ACC112 (cell line): ENCODE measurements around the gene C19orf47.

Source experiments
- H2AFZ ChIP-seq: fragments of 200-600 bp; sonication (generic); one replicate; pipeline ENCODE4 v1.6.0; 2017; ENCODE audit warnings: antibody characterized with exemption, low read length; ENCODE audit not compliant: unreplicated experiment
- H3K27ac ChIP-seq: fragments of 200-600 bp; sonication (generic); 2 replicates; pipeline ENCODE4 v1.5.1; 2014; ENCODE audit warnings: low read depth, mild to moderate bottlenecking, antibody characterized with exemption, low read length, moderate library complexity
- H3K27me3 ChIP-seq: fragments of 200-600 bp; sonication (generic); 2 replicates; pipeline ENCODE4 v1.6.1; 2014; ENCODE audit warnings: mild to moderate bottlenecking, antibody characterized with exemption, low read length, moderate library complexity, mixed read lengths; ENCODE audit not compliant: insufficient read depth
- H3K36me3 ChIP-seq: fragments of 200-600 bp; sonication (generic); 2 replicates; pipeline ENCODE4 v1.6.1; 2016; ENCODE audit warnings: mild to moderate bottlenecking, antibody characterized with exemption, low read length, moderate library complexity, mixed read lengths; ENCODE audit not compliant: insufficient read depth
- H3K4me1 ChIP-seq: fragments of 200-600 bp; sonication (generic); one replicate; pipeline ENCODE4 v1.6.1; 2016; ENCODE audit warnings: low read length, mixed read lengths; ENCODE audit not compliant: insufficient read depth, unreplicated experiment, control insufficient read depth
- H3K4me3 ChIP-seq: fragments of 200-600 bp; sonication (generic); 2 replicates; pipeline ENCODE4 v1.5.1; 2014; ENCODE audit warnings: mild to moderate bottlenecking, low read depth, low read length
- H3K79me2 ChIP-seq: fragments of 200-600 bp; sonication (generic); one replicate; pipeline ENCODE4 v1.6.0; 2016; ENCODE audit warnings: low read length; ENCODE audit not compliant: control insufficient read depth, unreplicated experiment, insufficient read depth

C19orf47 gene

GRCh38 chr19:40348125-40348913 lies at the start of gene C19orf47, which contains the start of gene PLD3:
Gene C19orf47 (minus strand): TSS chr19:40348397. CDS start chr19:40341857, 6,540 bp downstream.
Gene PLD3 (plus strand): TSS chr19:40348695. CDS start chr19:40366484, 17,789 bp downstream.
- peak within 1 kb of the TSS; percentile 91 for H3K4me3 ChIP-seq
- no peaks in the 10 kb centered on the region for H3K27me3 ChIP-seq
- peak within 1 kb of the TSS; percentile 35 for H3K27ac ChIP-seq
- peaks cover 3% of the 10 kb centered on the region for H3K4me1 ChIP-seq
- H3K79me2 ChIP-seq: peaks cover 31% of the 10 kb centered on the region
- H2AFZ ChIP-seq: peak within 1 kb of the TSS; percentile 53
- no peaks in the 10 kb centered on the region for H3K36me3 ChIP-seq

- H3K27me3 ChIP-seq: no peaks in the 10 kb centered on the region
- H3K4me1 ChIP-seq: no peaks in the 10 kb centered on the region
- H3K4me3 ChIP-seq: no peak overlapping the region
- H3K36me3 ChIP-seq: no peaks in the 10 kb centered on the region
- no peaks in the 10 kb centered on the region for H3K79me2 ChIP-seq
- H2AFZ ChIP-seq: no peak overlapping the region
- no peak overlapping the region for H3K27ac ChIP-seq
Observed at GRCh38 chr19:40397568-40397906, 49.3 kb upstream of the C19orf47 start.

GRCh38 chr19:40396886-40397567 lies 48.8 kb upstream of the C19orf47 start:
- Histone ChIP-seq H3K36me3 (no peaks in the 10 kb centered on the region), H3K27ac (no peak overlapping the region), H3K4me1 (no peaks in the 10 kb centered on the region), H2AFZ (no peak overlapping the region), H3K79me2 (no peaks in the 10 kb centered on the region), H3K27me3 (no peaks in the 10 kb centered on the region), H3K4me3 (no peak overlapping the region)

GRCh38 chr19:40395956-40396355 lies 47.8 kb upstream of the C19orf47 start:
- Histone ChIP-seq H3K4me3 (no peak overlapping the region), H3K36me3 (no peaks in the 10 kb centered on the region), H2AFZ (no peak overlapping the region), H3K27me3 (no peaks in the 10 kb centered on the region), H3K79me2 (no peaks in the 10 kb centered on the region), H3K27ac (no peak overlapping the region), H3K4me1 (no peaks in the 10 kb centered on the region)

- H3K79me2 ChIP-seq: no peaks in the 10 kb centered on the region
- H3K4me1 ChIP-seq: no peaks in the 10 kb centered on the region
- no peaks in the 10 kb centered on the region for H3K27me3 ChIP-seq
- H3K27ac ChIP-seq: no peak overlapping the region
- H3K4me3 ChIP-seq: no peak overlapping the region
- H2AFZ ChIP-seq: no peak overlapping the region
- no peaks in the 10 kb centered on the region for H3K36me3 ChIP-seq
Observed at GRCh38 chr19:40394816-40395210, 46.6 kb upstream of the C19orf47 start.

GRCh38 chr19:40393894-40394815 lies 46.0 kb upstream of the C19orf47 start:
- Histone ChIP-seq H2AFZ (no peak overlapping the region), H3K36me3 (no peaks in the 10 kb centered on the region), H3K4me3 (no peak overlapping the region), H3K27ac (no peak overlapping the region), H3K27me3 (no peaks in the 10 kb centered on the region), H3K79me2 (no peaks in the 10 kb centered on the region), H3K4me1 (no peaks in the 10 kb centered on the region)

GRCh38 chr19:40392894-40393517 lies 44.8 kb upstream of the C19orf47 start:
- Histone ChIP-seq H2AFZ (no peak overlapping the region), H3K4me1 (no peaks in the 10 kb centered on the region), H3K4me3 (no peak overlapping the region), H3K27me3 (no peaks in the 10 kb centered on the region), H3K79me2 (no peaks in the 10 kb centered on the region), H3K27ac (no peak overlapping the region), H3K36me3 (no peaks in the 10 kb centered on the region)

GRCh38 chr19:40392123-40392522 lies 43.9 kb upstream of the C19orf47 start:
- no peak overlapping the region for H3K27ac ChIP-seq
- H3K79me2 ChIP-seq: no peaks in the 10 kb centered on the region
- H3K36me3 ChIP-seq: no peaks in the 10 kb centered on the region
- H3K27me3 ChIP-seq: no peaks in the 10 kb centered on the region
- H3K4me3 ChIP-seq: no peak overlapping the region
- no peak overlapping the region for H2AFZ ChIP-seq
- H3K4me1 ChIP-seq: no peaks in the 10 kb centered on the region

GRCh38 chr19:40390084-40390742 lies 42.0 kb upstream of the C19orf47 start, which contains the start of gene HIPK4:
Gene HIPK4 (minus strand): TSS chr19:40390181. CDS start chr19:40389902, 279 bp downstream.
- Histone ChIP-seq H3K36me3 (no peaks in the 10 kb centered on the region), H3K4me3 (no peak within 1 kb of the TSS), H3K27me3 (no peaks in the 10 kb centered on the region), H3K27ac (no peak within 1 kb of the TSS), H3K79me2 (no peaks in the 10 kb centered on the region), H2AFZ (no peak within 1 kb of the TSS), H3K4me1 (no peaks in the 10 kb centered on the region)
